Measurements from ENCODE around the gene STXBP2. TPM values are rescaled to one million over a fixed set of nuclear protein-coding genes. Genes with fewer than 3 reads are reported as not detected.

STXBP2 gene
- total and polyA plus RNA-seq, 9 of the 15 experiments (the other 6 are each of a cell fraction or from before 2014, with no cell fraction given): 2.5 to 163 (median 71.3) TPM

DNA sequence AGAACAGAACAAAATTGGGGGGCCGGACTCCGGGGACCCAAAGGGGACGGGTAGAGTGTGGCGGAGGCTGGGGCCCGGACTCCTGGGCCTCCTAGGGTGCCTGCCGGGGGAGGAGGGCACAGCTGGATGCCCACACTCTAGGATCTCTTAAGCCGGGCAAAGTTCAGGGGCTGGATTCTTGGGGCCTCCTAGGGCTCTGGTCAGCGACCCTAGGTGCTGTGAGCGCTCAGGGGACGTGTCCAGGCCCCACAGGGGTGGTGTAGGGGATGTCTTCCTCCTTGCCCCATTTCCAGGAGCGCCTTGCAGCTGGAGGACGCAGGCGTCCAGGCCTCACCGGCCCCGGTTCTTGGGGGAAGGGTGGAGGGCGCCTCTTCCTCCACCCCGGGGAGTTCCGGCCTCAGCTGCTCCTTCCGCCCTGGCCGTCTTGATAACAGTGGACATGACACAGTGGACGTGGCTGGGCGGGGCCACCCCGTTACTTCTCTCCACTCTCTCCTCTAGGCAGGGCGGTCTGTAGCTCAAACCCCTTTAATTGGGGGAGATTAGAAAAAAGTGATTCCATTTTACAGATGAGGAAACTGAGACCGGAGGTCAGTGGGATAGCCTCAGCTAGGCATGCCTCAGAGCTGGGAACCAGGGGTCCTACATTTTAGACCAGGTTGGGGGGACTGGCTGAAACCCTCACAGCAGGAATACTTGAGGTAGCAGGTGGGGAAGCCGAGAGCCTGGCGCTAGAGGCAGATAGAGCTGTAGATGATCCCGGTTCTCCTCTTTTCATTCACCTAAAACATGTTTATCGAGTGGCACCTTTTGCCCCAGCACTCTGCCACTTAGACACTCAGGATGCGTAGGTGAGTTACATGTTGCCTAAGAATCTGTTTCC, 705 bp downstream of the STXBP2 start (continued):
- no peak; the same call in 1 of the 2 replicates for TF ChIP-seq PTBP1 (IDR thresholded peaks at IDR 0.05; ENCODE audit: low read depth, low read length)
- peak; percentile 59 for TF ChIP-seq SAP30 (IDR thresholded peaks at IDR 0.05; ENCODE audit: borderline replicate concordance, insufficient read depth, low read depth, low read length, poor library complexity, severe bottlenecking)
- TF ChIP-seq KAT8 (IDR thresholded peaks at IDR 0.05; ENCODE audit: low read depth): no peak
- TF ChIP-seq, protein P1, sequence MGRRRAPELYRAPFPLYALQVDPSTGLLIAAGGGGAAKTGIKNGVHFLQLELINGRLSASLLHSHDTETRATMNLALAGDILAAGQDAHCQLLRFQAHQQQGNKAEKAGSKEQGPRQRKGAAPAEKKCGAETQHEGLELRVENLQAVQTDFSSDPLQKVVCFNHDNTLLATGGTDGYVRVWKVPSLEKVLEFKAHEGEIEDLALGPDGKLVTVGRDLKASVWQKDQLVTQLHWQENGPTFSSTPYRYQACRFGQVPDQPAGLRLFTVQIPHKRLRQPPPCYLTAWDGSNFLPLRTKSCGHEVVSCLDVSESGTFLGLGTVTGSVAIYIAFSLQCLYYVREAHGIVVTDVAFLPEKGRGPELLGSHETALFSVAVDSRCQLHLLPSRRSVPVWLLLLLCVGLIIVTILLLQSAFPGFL (CRISPR knock-in tag; IDR thresholded peaks at IDR 0.05): no peak
- TF ChIP-seq, protein P2, sequence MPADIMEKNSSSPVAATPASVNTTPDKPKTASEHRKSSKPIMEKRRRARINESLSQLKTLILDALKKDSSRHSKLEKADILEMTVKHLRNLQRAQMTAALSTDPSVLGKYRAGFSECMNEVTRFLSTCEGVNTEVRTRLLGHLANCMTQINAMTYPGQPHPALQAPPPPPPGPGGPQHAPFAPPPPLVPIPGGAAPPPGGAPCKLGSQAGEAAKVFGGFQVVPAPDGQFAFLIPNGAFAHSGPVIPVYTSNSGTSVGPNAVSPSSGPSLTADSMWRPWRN (IDR thresholded peaks at IDR 0.05; ENCODE audit: low read depth): 0 out of 2 replicates have a peak, but pooled peaks have one; percentile 17
- TF ChIP-seq RHOXF2B (CRISPR knock-in tag; conservative IDR thresholded peaks at IDR 0.05): no peak
- TF ChIP-seq BDP1 (IDR thresholded peaks at IDR 0.05; ENCODE audit: insufficient read depth, insufficient read length): no peak
- peak in 1 of 3 experiments; percentile 51 for TF ChIP-seq YY1 (IDR thresholded peaks at IDR 0.05; ENCODE audit: borderline replicate concordance in 1 of 3, control insufficient read depth in 1 of 3, extremely low read depth in 1 of 3, insufficient read depth in 3 of 3, insufficient read length in 1 of 3, insufficient replicate concordance in 2 of 3, low read depth in 1 of 3, low read length in 2 of 3)
- 0 out of 2 replicates have a peak, but pooled peaks have one; percentile 4 for TF ChIP-seq BHLHE40 (IDR thresholded peaks at IDR 0.05; ENCODE audit: low read length)
- TF ChIP-seq THRAP3 (IDR thresholded peaks at IDR 0.05; ENCODE audit: borderline replicate concordance): no peak
- TF ChIP-seq, protein P3, sequence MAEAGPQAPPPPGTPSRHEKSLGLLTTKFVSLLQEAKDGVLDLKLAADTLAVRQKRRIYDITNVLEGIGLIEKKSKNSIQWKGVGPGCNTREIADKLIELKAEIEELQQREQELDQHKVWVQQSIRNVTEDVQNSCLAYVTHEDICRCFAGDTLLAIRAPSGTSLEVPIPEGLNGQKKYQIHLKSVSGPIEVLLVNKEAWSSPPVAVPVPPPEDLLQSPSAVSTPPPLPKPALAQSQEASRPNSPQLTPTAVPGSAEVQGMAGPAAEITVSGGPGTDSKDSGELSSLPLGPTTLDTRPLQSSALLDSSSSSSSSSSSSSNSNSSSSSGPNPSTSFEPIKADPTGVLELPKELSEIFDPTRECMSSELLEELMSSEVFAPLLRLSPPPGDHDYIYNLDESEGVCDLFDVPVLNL (CRISPR knock-in tag; IDR thresholded peaks at IDR 0.05; ENCODE audit: low read depth): no peak
- TF ChIP-seq SMARCA5 (IDR thresholded peaks at IDR 0.05): no peak
- TF ChIP-seq, protein P4, sequence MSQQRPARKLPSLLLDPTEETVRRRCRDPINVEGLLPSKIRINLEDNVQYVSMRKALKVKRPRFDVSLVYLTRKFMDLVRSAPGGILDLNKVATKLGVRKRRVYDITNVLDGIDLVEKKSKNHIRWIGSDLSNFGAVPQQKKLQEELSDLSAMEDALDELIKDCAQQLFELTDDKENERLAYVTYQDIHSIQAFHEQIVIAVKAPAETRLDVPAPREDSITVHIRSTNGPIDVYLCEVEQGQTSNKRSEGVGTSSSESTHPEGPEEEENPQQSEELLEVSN (IDR thresholded peaks at IDR 0.05; ENCODE audit: borderline replicate concordance in 1 of 2, extremely low read depth in 1 of 2, insufficient read depth in 1 of 2, insufficient read length in 1 of 2, low read depth in 1 of 2, low read length in 1 of 2, poor library complexity in 1 of 2, severe bottlenecking in 1 of 2): no peak
- no peak for TF ChIP-seq DMBX1 (CRISPR knock-in tag; IDR thresholded peaks at IDR 0.05; ENCODE audit: borderline replicate concordance)
- no peak for TF ChIP-seq MED1 (CRISPR knock-in tag; IDR thresholded peaks at IDR 0.05; ENCODE audit: borderline replicate concordance)
- peak; percentile 67 for TF ChIP-seq JUND (IDR thresholded peaks at IDR 0.05; ENCODE audit: borderline replicate concordance, low read depth, low read length)
- TF ChIP-seq JUND (tag; IDR thresholded peaks at IDR 0.05; ENCODE audit: borderline replicate concordance, low read depth, low read length): peak; percentile 44; the same call in 1 of the 3 replicates
- no peak for TF ChIP-seq LCOR (CRISPR knock-in tag; IDR thresholded peaks at IDR 0.05)
- TF ChIP-seq LEF1 (IDR thresholded peaks at IDR 0.05): no peak
- no peak for TF ChIP-seq ZNF584 (CRISPR knock-in tag; IDR thresholded peaks at IDR 0.05; ENCODE audit: low read depth)
- TF ChIP-seq NUFIP1 (IDR thresholded peaks at IDR 0.05; ENCODE audit: partially characterized antibody): no peak
